HEK293T (cell line): ENCODE results near the gene ZNF2.

Experiments used
- CTCF ChIA-PET: fragments of 350-600 bp; formaldehyde crosslinking; extraction: SDS; loops from one replicate; lab custom pipeline; 2021; ENCODE audit warnings: antibody characterized with exemption, inconsistent platforms; lab: Yijun Ruan, JAX
- POLR2A ChIA-PET: fragments of 350-600 bp; formaldehyde crosslinking; extraction: SDS; loops from one replicate; lab custom pipeline; 2020; ENCODE audit warnings: antibody characterized with exemption, inconsistent platforms; lab: Yijun Ruan, JAX
- DNase-seq: peaks from one replicate; pipeline ENCODE4 v3.0.0; 2012; ENCODE audit warnings: mixed read lengths; ENCODE audit errors: extremely low spot score
- ARNT ChIP-seq: fragments of 450-650 bp; IDR thresholded peaks from 2 replicates; pipeline ENCODE4 v1.6.1; 2017; ENCODE audit warnings: mild to moderate bottlenecking
- BHLHE40 ChIP-seq: fragments of 450-650 bp; IDR thresholded peaks from 2 replicates; pipeline ENCODE4 v1.6.1; 2016; ENCODE audit warnings: mild to moderate bottlenecking, moderate library complexity, borderline replicate concordance
- CTBP1 ChIP-seq: fragments of 450-650 bp; IDR thresholded peaks from 2 replicates; pipeline ENCODE4 v1.6.1; 2016; ENCODE audit warnings: borderline replicate concordance
- ELF4 ChIP-seq: fragments of 450-650 bp; IDR thresholded peaks from 2 replicates; pipeline ENCODE4 v1.6.1; 2017; ENCODE audit warnings: antibody characterized with exemption
- FOXA1 ChIP-seq: fragments of 450-650 bp; IDR thresholded peaks from 2 replicates; pipeline ENCODE4 v1.6.1; 2016; ENCODE audit warnings: mild to moderate bottlenecking
- FOXK2 ChIP-seq: fragments of 450-650 bp; IDR thresholded peaks from 2 replicates; pipeline ENCODE4 v1.6.1; 2016; ENCODE audit warnings: mild to moderate bottlenecking
- FOXM1 ChIP-seq: fragments of 450-650 bp; IDR thresholded peaks from 2 replicates; pipeline ENCODE4 v1.6.1; 2017; ENCODE audit warnings: mild to moderate bottlenecking, borderline replicate concordance
- HDGF ChIP-seq: fragments of 450-650 bp; IDR thresholded peaks from 2 replicates; pipeline ENCODE4 v1.6.1; 2017; ENCODE audit warnings: antibody characterized with exemption, borderline replicate concordance
- L3MBTL2 ChIP-seq: fragments of 450-650 bp; conservative IDR thresholded peaks from 2 replicates; pipeline ENCODE4 v1.6.1; 2016; ENCODE audit warnings: mild to moderate bottlenecking
- LEF1 ChIP-seq: fragments of 450-650 bp; IDR thresholded peaks from 2 replicates; pipeline ENCODE4 v1.6.1; 2017; ENCODE audit warnings: mild to moderate bottlenecking, borderline replicate concordance
- NFRKB ChIP-seq: fragments of 450-650 bp; IDR thresholded peaks from 2 replicates; pipeline ENCODE4 v1.6.1; 2016; ENCODE audit warnings: mild to moderate bottlenecking, moderate library complexity
- PKNOX1 ChIP-seq: fragments of 450-650 bp; IDR thresholded peaks from 2 replicates; pipeline ENCODE4 v1.6.1; 2016
- SP1 ChIP-seq: fragments of 450-650 bp; IDR thresholded peaks from 2 replicates; pipeline ENCODE4 v1.6.1; 2017
- SUZ12 ChIP-seq: fragments of 450-650 bp; IDR thresholded peaks from 2 replicates; pipeline ENCODE4 v1.6.1; 2016; ENCODE audit warnings: mild to moderate bottlenecking
- TARDBP ChIP-seq: fragments of 450-650 bp; IDR thresholded peaks from 2 replicates; pipeline ENCODE4 v1.6.1; 2016
- ZNF384 ChIP-seq: fragments of 450-650 bp; IDR thresholded peaks from 2 replicates; pipeline ENCODE4 v1.6.1; 2016

The ZNF2 gene

GRCh38 chr2:95165371-95166064 lies at the start of gene ZNF2:
ZNF2 (plus strand) TSS chr2:95165809; CDS start chr2:95176227, 10,418 bp downstream.
- ChIA-PET CTCF (interaction anchor here (0.6 kb wide), 1 partner anchor 109 kb away, joined by 5 read pairs; no protein-coding TSS in a partner anchor), POLR2A (interaction anchor here (1.0 to 5.2 kb wide), 12 partner anchors 8 to 143 kb away, joined by 3 to 38 read pairs (median 4); partner anchors contain the start of gene MRPS5)
- TF ChIP-seq CTBP1: no peak
- TF ChIP-seq NFRKB: peak; percentile 70; the same call in 1 of the 2 replicates
- no peak for TF ChIP-seq FOXK2
- TF ChIP-seq ELF4: peak; percentile 63
- peak; percentile 97 for TF ChIP-seq L3MBTL2
- peak; percentile 98 for DNase-seq

- ChIA-PET CTCF (interaction anchor here (1.0 to 1.1 kb wide), 2 partner anchors 43 to 135 kb away, joined by 3 read pairs; no protein-coding TSS in a partner anchor), POLR2A (interaction anchor here (0.7 to 4.4 kb wide), 12 partner anchors 14 to 163 kb away, joined by 3 to 38 read pairs (median 4); partner anchors contain the start of genes ZNF2 and ZNF514)
- TF ChIP-seq HDGF (no peak), ZNF384 (no peak), FOXA1 (no peak), FOXK2 (no peak), LEF1 (no peak), L3MBTL2 (no peak), PKNOX1 (no peak), TARDBP (no peak), FOXM1 (no peak), BHLHE40 (no peak), SUZ12 (no peak), ELF4 (no peak)
- DNase-seq: no peak
Observed at GRCh38 chr2:95121093-95121406, 44.6 kb upstream of the ZNF2 start.

DNA sequence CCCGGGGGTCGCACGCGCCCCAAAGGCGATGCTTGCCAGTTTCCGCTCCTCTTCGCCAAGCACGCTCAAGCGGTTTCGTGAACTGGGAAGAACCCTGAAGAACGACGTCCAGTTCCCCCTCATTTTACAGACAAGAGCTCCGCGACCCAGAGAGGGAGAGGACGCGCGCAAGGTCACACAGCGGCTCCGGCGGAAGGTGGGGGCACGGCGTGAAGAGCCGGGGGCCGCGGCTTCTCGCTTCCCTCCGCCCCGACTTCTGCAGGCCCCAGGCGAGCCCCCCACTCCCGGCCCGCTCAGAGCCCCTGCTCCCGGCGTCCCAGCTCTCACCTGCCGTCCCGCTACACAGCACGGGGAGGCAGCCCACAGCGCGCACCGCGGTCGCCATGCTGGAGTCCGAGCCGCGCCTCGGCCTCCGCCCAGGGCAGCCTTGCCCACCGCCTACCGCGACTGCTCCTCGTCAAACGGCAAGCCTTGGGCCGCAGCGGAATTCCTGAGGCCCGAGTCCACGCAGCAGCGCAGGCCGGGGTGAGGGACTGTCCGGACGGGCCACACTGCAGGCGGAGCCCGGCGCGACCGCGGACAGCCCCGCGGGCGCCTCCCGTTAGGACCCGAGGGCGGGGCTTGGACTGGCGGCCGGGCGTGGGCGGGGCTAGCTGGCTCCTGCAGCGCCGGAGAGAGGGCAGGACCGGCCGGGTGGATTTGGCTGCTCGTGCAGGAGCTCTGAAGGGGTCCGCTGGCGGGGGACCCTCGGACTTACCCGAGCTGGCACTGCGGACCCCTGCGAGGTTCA lies 44.0 kb upstream of the ZNF2 start, which contains the start of gene MRPS5:
MRPS5 (minus strand) TSS at position 402 of the 790 bp plus-strand sequence; CDS start at position 385, 17 bp downstream.
- no peak for TF ChIP-seq PKNOX1
- peak; percentile 65 for TF ChIP-seq L3MBTL2
- no peak for TF ChIP-seq ZNF384
- ChIA-PET POLR2A (interaction anchor here (0.6 to 4.4 kb wide), 18 partner anchors 13 to 162 kb away, joined by 3 to 38 read pairs (median 4); partner anchors contain the start of genes ZNF2 and ZNF514), CTCF (interaction anchor here (1.0 to 1.1 kb wide), 2 partner anchors 42 to 135 kb away, joined by 3 read pairs; no protein-coding TSS in a partner anchor)
- DNase-seq: peak; percentile 94

GRCh38 chr2:95122197-95122551 lies 43.4 kb upstream of the ZNF2 start:
- TF ChIP-seq CTBP1: no peak
- TF ChIP-seq ELF4: no peak
- TF ChIP-seq SP1: no peak
- no peak for TF ChIP-seq HDGF
- TF ChIP-seq FOXK2: no peak
- no peak for TF ChIP-seq PKNOX1
- TF ChIP-seq ARNT: no peak
- no peak for TF ChIP-seq FOXM1
- TF ChIP-seq LEF1: no peak
- TF ChIP-seq SUZ12: no peak
- no peak for DNase-seq
- CTCF ChIA-PET: interaction anchor here (0.6 to 1.0 kb wide), 2 partner anchors 136 to 878 kb away, joined by 3 to 4 read pairs; no protein-coding TSS in a partner anchor
- POLR2A ChIA-PET: interaction anchor here (0.6 to 4.4 kb wide), 15 partner anchors 13 to 162 kb away, joined by 3 to 38 read pairs (median 4); partner anchors contain the start of genes ZNF2 and ZNF514

GRCh38 chr2:95138702-95139101 lies 26.9 kb upstream of the ZNF2 start:
- ChIA-PET POLR2A (interaction anchor here (1.6 kb wide), 1 partner anchor 17 kb away, joined by 4 read pairs; no protein-coding TSS in a partner anchor), CTCF (no interaction called here)
- no peak for TF ChIP-seq LEF1
- no peak for TF ChIP-seq PKNOX1
- no peak for TF ChIP-seq ELF4
- no peak for TF ChIP-seq BHLHE40
- no peak for TF ChIP-seq FOXA1
- TF ChIP-seq CTBP1: no peak
- no peak for TF ChIP-seq ZNF384
- TF ChIP-seq SUZ12: no peak
- no peak for TF ChIP-seq HDGF
- no peak for DNase-seq
